ENCODE data around the gene ZFP1. TPM values are rescaled to one million over a fixed set of nuclear protein-coding genes. Genes with fewer than 3 reads are reported as not detected.

ZFP1 gene
- polyA plus RNA-seq, 1 of the 3 experiments (the other 2 are of a cell fraction), result 3.0 TPM

DNA sequence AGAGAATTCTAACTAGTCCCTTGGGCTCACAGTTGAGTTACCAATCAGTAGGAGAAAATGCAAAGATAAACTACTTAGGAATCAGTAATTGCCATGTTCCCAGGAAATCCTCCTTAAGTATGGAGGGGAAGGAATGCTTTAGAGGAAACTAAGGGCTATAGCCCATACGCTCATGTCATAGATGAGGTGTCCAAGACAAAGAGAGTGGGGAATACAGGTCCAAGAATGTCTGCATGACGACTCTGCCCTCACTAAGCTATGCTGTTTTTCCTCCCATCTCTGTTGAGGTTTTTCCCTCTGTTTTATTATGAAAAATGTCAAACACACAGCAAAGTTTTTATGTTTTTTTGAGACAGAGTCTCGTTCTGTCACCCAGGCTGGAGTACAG lies 47.7 kb upstream of the ZFP1 start:
- Histone ChIP-seq H4K20me1 (ENCODE audit: insufficient read depth) (peaks cover 14% of the 10 kb centered on the region), H2AFZ (ENCODE audit: low read depth) (no peak overlapping the region), H3K36me3 (replicated peaks in 1 of 2; ENCODE audit: control insufficient read depth in 1 of 2, insufficient read depth in 2 of 2, low read length in 1 of 2) (no peaks in the 10 kb centered on the region), H3K9ac (no peak overlapping the region), H3K27me3 (ENCODE audit: insufficient read depth) (no peaks in the 10 kb centered on the region), H3F3A (replicated peaks; ENCODE audit: insufficient read depth) (no peaks in the 10 kb centered on the region), H3K79me2 (ENCODE audit: insufficient read depth) (peaks cover 15% of the 10 kb centered on the region; the same call in 1 of the 2 replicates), H3K4me2 (no peak overlapping the region), H3K4me3 (ENCODE audit: low read depth in 2 of 2, low read length in 1 of 2) (no peak overlapping the region), H3K9me3 (no peaks in the 10 kb centered on the region), H3K27ac (ENCODE audit: low read depth in 2 of 2, low read length in 1 of 2) (no peak overlapping the region), H3K9me2 (no peaks in the 10 kb centered on the region), H3K4me1 (ENCODE audit: control insufficient read depth in 1 of 2, insufficient read depth in 2 of 2, low read depth in 1 of 2, low read length in 1 of 2) (peaks cover 19 to 42% of the 10 kb centered on the region in 2 experiments; a peak in 3 of 4 replicates)
- 87% methylated on average over 3 of the region's 3 CpGs for WGBS (ENCODE audit: low lambda C conversion rate)
- CTCF ChIA-PET, result interaction anchor here (1.2 to 8.7 kb wide), 2 partner anchors 10 to 103 kb away, joined by 7 to 56 read pairs; partner anchors contain the start of gene ZNRF1
- POLR2A ChIA-PET, result no interaction called here
- TF ChIP-seq TEAD4 (IDR thresholded peaks at IDR 0.05; ENCODE audit: borderline replicate concordance, insufficient read depth), result no peak
- no peak for TF ChIP-seq TCF12 (IDR thresholded peaks at IDR 0.05)
- TF ChIP-seq SIN3A (IDR thresholded peaks at IDR 0.05; ENCODE audit: borderline replicate concordance, low read depth, low read length), result no peak
- TF ChIP-seq RCOR1 (IDR thresholded peaks at IDR 0.05; ENCODE audit: low read length), result no peak
- TF ChIP-seq CHD2 (IDR thresholded peaks at IDR 0.05; ENCODE audit: low read length, partially characterized antibody), result no peak
- no peak for TF ChIP-seq YY1 (IDR thresholded peaks at IDR 0.05; ENCODE audit: low read depth)
- no peak for TF ChIP-seq ZBTB33 (IDR thresholded peaks at IDR 0.05; ENCODE audit: borderline replicate concordance, low read depth)
- TF ChIP-seq PBX3 (IDR thresholded peaks at IDR 0.05), result no peak
- no peak for TF ChIP-seq RXRA (IDR thresholded peaks at IDR 0.05; ENCODE audit: borderline replicate concordance, low read depth)
- TF ChIP-seq POLR2AphosphoS5 (IDR thresholded peaks at IDR 0.05; ENCODE audit: low read depth, low read length), result no peak
- no peak for TF ChIP-seq FOXJ3 (CRISPR knock-in tag; IDR thresholded peaks at IDR 0.05)
- no peak for TF ChIP-seq FOXM1 (IDR thresholded peaks at IDR 0.05; ENCODE audit: low read depth)
- TF ChIP-seq ELF1 (IDR thresholded peaks at IDR 0.05), result no peak
- no peak for TF ChIP-seq NRF1 (IDR thresholded peaks at IDR 0.05; ENCODE audit: low read depth, low read length)
- no peak for TF ChIP-seq EZH2phosphoT487 (IDR thresholded peaks at IDR 0.05; ENCODE audit: borderline replicate concordance, low read depth)
- TF ChIP-seq EP300 (IDR thresholded peaks at IDR 0.05; ENCODE audit: borderline replicate concordance in 1 of 2, low read depth in 1 of 2, low read length in 1 of 2), result no peak
- DNase-seq, result no peak

- POLR2A ChIA-PET, result no interaction called here
These were observed 46.7 kb upstream of the ZFP1 start for GRCh38 chr16:75101635-75102034.

More at GRCh38 chr16:75101635-75102034, 46.7 kb upstream of the ZFP1 start:
- H2AFZ ChIP-seq (ENCODE audit: low read depth), result no peak overlapping the region
- H3K9me3 ChIP-seq, result no peaks in the 10 kb centered on the region
- H3K36me3 ChIP-seq (replicated peaks in 1 of 2; ENCODE audit: control insufficient read depth in 1 of 2, insufficient read depth in 2 of 2, low read length in 1 of 2), result no peaks in the 10 kb centered on the region
- no peaks in the 10 kb centered on the region for H3K27me3 ChIP-seq (ENCODE audit: insufficient read depth)
- H3K4me3 ChIP-seq (ENCODE audit: low read depth in 2 of 2, low read length in 1 of 2), result no peak overlapping the region
- TF ChIP-seq, protein P1, sequence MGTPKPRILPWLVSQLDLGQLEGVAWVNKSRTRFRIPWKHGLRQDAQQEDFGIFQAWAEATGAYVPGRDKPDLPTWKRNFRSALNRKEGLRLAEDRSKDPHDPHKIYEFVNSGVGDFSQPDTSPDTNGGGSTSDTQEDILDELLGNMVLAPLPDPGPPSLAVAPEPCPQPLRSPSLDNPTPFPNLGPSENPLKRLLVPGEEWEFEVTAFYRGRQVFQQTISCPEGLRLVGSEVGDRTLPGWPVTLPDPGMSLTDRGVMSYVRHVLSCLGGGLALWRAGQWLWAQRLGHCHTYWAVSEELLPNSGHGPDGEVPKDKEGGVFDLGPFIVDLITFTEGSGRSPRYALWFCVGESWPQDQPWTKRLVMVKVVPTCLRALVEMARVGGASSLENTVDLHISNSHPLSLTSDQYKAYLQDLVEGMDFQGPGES (IDR thresholded peaks at IDR 0.05; ENCODE audit: low read depth, low read length), result no peak
- TF ChIP-seq FOXM1 (IDR thresholded peaks at IDR 0.05; ENCODE audit: low read depth) (no peak), PBX3 (IDR thresholded peaks at IDR 0.05) (no peak), SMC3 (IDR thresholded peaks at IDR 0.05; ENCODE audit: low read depth, low read length) (no peak)
- no peaks in the 10 kb centered on the region for H3F3A ChIP-seq (replicated peaks; ENCODE audit: insufficient read depth)
- H4K20me1 ChIP-seq (ENCODE audit: insufficient read depth), result peaks cover 14% of the 10 kb centered on the region
- H3K9me2 ChIP-seq, result no peaks in the 10 kb centered on the region
- H3K4me1 ChIP-seq (ENCODE audit: control insufficient read depth in 1 of 2, insufficient read depth in 2 of 2, low read depth in 1 of 2, low read length in 1 of 2), result peaks cover 29 to 52% of the 10 kb centered on the region in 2 experiments; a peak in 3 of 4 replicates
- CTCF ChIA-PET, result interaction anchor here (1.2 to 8.7 kb wide), 2 partner anchors 9 to 104 kb away, joined by 7 to 56 read pairs; partner anchors contain the start of gene ZNRF1
- H3K9ac ChIP-seq, result no peak overlapping the region
- no peak for DNase-seq
- 99% methylated on average over 3 of the region's 3 CpGs for WGBS (ENCODE audit: low lambda C conversion rate)
- H3K79me2 ChIP-seq (ENCODE audit: insufficient read depth), result peaks cover 15% of the 10 kb centered on the region; the same call in 1 of the 2 replicates
- H3K27ac ChIP-seq (ENCODE audit: low read depth in 2 of 2, low read length in 1 of 2), result no peak overlapping the region
- H3K4me2 ChIP-seq, result no peak overlapping the region

Measured in SK-N-SH (cell line).